Thyroid gland (tissue), 4 donors: ENCODE measurements around the gene C10orf90. TPM values are rescaled to one million over a fixed set of nuclear protein-coding genes. Genes with fewer than 3 reads are reported as not detected.

ENCODE experiments used
- DNase-seq, 2 donors: peaks; one replicate each; pipeline ENCODE4 v3.0.0-alpha.2; 2019
- H3K27ac ChIP-seq, 3 donors: fragments of 200-600 bp; sonication (generic); 1 replicate in 2 of 3; 2 replicates in 1 of 3; pipeline ENCODE4 v1.5.1; 2016 to 2019; ENCODE audit warnings: mild to moderate bottlenecking in 1 of 3, moderate library complexity in 1 of 3
- H3K27me3 ChIP-seq: fragments of 200-600 bp; sonication (generic); one replicate; pipeline ENCODE4 v1.5.1; 2019
- H3K36me3 ChIP-seq, 2 donors: fragments of 200-600 bp; sonication (generic); one replicate each; pipeline ENCODE4 v1.5.1; 2016 to 2019
- H3K4me1 ChIP-seq, 2 donors: fragments of 200-600 bp; sonication (generic); one replicate each; pipeline ENCODE4 v1.5.1; 2017 to 2019
- H3K4me3 ChIP-seq, 3 donors: fragments of 200-600 bp; sonication (generic); replicated peaks in 1 of 3; 1 replicate in 2 of 3; 2 replicates in 1 of 3; pipeline ENCODE4 v1.5.1; 2016; ENCODE audit warnings: mild to moderate bottlenecking in 1 of 3
- H3K9me3 ChIP-seq: fragments of 200-600 bp; sonication (generic); one replicate; pipeline ENCODE4 v1.5.1; 2017
- CTCF ChIP-seq, 6 experiments: fragments of 200-600 bp in 3 of 6; fragments of 450-650 bp in 3 of 6; sonication (generic) in 3 of 6; IDR thresholded peaks; one replicate each; pipeline ENCODE4 v1.5.1; 2016 to 2019; ENCODE audit warnings: antibody characterized with exemption in 6 of 6, mild to moderate bottlenecking in 2 of 6, inconsistent platforms in 1 of 6, moderate library complexity in 1 of 6
- POLR2A ChIP-seq, 2 donors: fragments of 450-650 bp; IDR thresholded peaks; one replicate each; pipeline ENCODE4 v1.6.1; 2017; ENCODE audit warnings: antibody characterized with exemption in 2 of 2, mild to moderate bottlenecking in 2 of 2, moderate library complexity in 1 of 2
- WGBS, 2 donors: methylation state at CpG; one replicate each; pipeline ENCODE4 v1.1.5; 2017; 5-methylcytosine and 5-hydroxymethylcytosine counted together
- intact Hi-C: fragments of 100-400 bp; cut with DNase I; formaldehyde crosslinking; loops from one replicate; pipeline ENCODE4 v1.15.1; 2023
- total RNA-seq, 4 donors: library from RNA; depleted of rRNA; stranded (reverse); fragments of >200 nt; gene quantifications; one replicate each; pipeline ENCODE4 v1.2.3, GENCODE V29; 2016

C10orf90 gene
- total RNA-seq, 4 donors from 2014 or later: 0.45 to 5.1 (median 2.0) TPM

- no peak overlapping the region for H3K27ac ChIP-seq
- H3K4me3 ChIP-seq: no peak overlapping the region
- no peak for DNase-seq
- no peaks in the 10 kb centered on the region for H3K27me3 ChIP-seq
- TF ChIP-seq POLR2A (IDR thresholded peaks at IDR 0.05): no peak
- TF ChIP-seq CTCF (IDR thresholded peaks at IDR 0.05): no peak
- no peaks in the 10 kb centered on the region for H3K4me1 ChIP-seq
- intact Hi-C loops: no loop called here
- no peaks in the 10 kb centered on the region for H3K36me3 ChIP-seq
- WGBS, 2 donors: 64 to 65% methylated on average over 12 of the region's 12 CpGs
- no peaks in the 10 kb centered on the region for H3K9me3 ChIP-seq
Measured at GRCh38 chr10:126420567-126421300, 249.8 kb downstream of the C10orf90 start.

GRCh38 chr10:126417220-126417825 lies 253.2 kb downstream of the C10orf90 start:
- 83 to 94% methylated on average over 4 of the region's 4 CpGs for WGBS, 2 donors
- intact Hi-C loops: no loop called here
- no peaks in the 10 kb centered on the region for H3K27me3 ChIP-seq

GRCh38 chr10:126409821-126410220 lies 260.7 kb downstream of the C10orf90 start:
- TF ChIP-seq POLR2A (IDR thresholded peaks at IDR 0.05) (no peak), CTCF (IDR thresholded peaks at IDR 0.05) (no peak)
- no peak overlapping the region for H3K27ac ChIP-seq
- 69 to 76% methylated on average over 6 of the region's 6 CpGs for WGBS, 2 donors
- peaks cover 10 to 15% of the 10 kb centered on the region in 2 donors for H3K4me1 ChIP-seq
- intact Hi-C loops: no loop called here
- H3K27me3 ChIP-seq: no peaks in the 10 kb centered on the region
- H3K4me3 ChIP-seq: no peak overlapping the region
- DNase-seq: no peak
- H3K36me3 ChIP-seq: no peaks in the 10 kb centered on the region
- H3K9me3 ChIP-seq: no peaks in the 10 kb centered on the region

More at GRCh38 chr10:126417220-126417825, 253.2 kb downstream of the C10orf90 start:
- Histone ChIP-seq H3K4me3 (no peak overlapping the region), H3K4me1 (no peaks in the 10 kb centered on the region), H3K27ac (no peak overlapping the region), H3K36me3 (no peaks in the 10 kb centered on the region), H3K9me3 (no peaks in the 10 kb centered on the region)
- no peak for TF ChIP-seq CTCF (IDR thresholded peaks at IDR 0.05)
- no peak for TF ChIP-seq POLR2A (IDR thresholded peaks at IDR 0.05)
- no peak for DNase-seq

GRCh38 chr10:126408953-126409641 lies 261.4 kb downstream of the C10orf90 start:
- H3K27ac ChIP-seq: no peak overlapping the region
- DNase-seq: no peak
- WGBS, 2 donors: 79 to 83% methylated on average over 11 of the region's 11 CpGs
- H3K9me3 ChIP-seq: no peaks in the 10 kb centered on the region
- no peaks in the 10 kb centered on the region for H3K27me3 ChIP-seq
- TF ChIP-seq CTCF (IDR thresholded peaks at IDR 0.05): no peak
- no peak for TF ChIP-seq POLR2A (IDR thresholded peaks at IDR 0.05)
- peaks cover 10 to 15% of the 10 kb centered on the region in 2 donors for H3K4me1 ChIP-seq
- no peaks in the 10 kb centered on the region for H3K36me3 ChIP-seq
- intact Hi-C loops: no loop called here
- H3K4me3 ChIP-seq: no peak overlapping the region

- no peak for DNase-seq
- no peaks in the 10 kb centered on the region for H3K36me3 ChIP-seq
- no peak overlapping the region for H3K4me3 ChIP-seq
- H3K27ac ChIP-seq: no peak overlapping the region
- intact Hi-C loops: no loop called here
- TF ChIP-seq CTCF (IDR thresholded peaks at IDR 0.05) (no peak), POLR2A (IDR thresholded peaks at IDR 0.05) (no peak)
- peaks cover 10 to 15% of the 10 kb centered on the region in 2 donors for H3K4me1 ChIP-seq
- WGBS, 2 donors: 82% methylated on average over 2 of the region's 2 CpGs
- H3K27me3 ChIP-seq: no peaks in the 10 kb centered on the region
- H3K9me3 ChIP-seq: no peaks in the 10 kb centered on the region
Measured at GRCh38 chr10:126407831-126408230, 262.7 kb downstream of the C10orf90 start.
